Measurements from ENCODE around the gene ABCB9.

The ABCB9 gene

DNA sequence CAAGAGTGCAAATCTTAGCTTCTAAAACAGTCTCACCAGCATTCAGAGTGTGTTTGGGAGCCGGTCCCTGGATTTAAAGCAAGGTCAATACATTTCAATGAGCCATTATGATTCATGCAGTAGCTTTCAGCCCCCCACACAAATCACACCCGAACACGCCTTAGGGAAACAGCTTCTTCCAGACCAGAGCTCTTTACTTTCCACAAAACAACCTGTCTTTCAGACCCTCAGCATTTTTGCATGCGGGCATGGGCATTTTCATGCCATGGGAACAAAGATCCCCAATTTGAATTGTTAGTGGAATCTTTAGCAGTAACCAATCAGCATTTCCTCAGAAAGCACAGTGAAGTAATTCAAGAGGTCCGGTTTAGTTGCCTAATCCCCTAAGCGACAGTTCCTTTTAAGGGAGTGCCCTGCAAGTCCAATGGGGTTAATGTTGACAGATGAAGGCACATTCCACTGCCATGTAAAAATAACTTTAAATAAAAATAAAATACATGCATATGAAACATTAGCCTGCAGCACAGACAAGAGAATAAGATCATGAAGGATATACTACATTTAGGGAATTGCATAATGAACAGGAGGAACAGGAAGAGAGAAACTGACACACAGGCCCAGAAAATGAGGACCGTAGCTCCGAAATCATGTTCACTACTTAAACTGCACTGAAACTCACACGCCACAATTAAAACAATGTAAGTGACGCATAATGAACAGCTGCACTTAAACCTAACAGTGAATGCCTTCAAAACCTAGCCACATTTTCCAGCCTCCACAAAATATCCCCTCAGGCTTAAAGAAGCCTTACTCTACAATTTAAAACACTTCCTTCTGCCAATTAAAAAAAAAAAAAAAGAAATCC is 74.4 kb downstream of the ABCB9 start:
- DNase-seq = peak; percentile 39

DNA sequence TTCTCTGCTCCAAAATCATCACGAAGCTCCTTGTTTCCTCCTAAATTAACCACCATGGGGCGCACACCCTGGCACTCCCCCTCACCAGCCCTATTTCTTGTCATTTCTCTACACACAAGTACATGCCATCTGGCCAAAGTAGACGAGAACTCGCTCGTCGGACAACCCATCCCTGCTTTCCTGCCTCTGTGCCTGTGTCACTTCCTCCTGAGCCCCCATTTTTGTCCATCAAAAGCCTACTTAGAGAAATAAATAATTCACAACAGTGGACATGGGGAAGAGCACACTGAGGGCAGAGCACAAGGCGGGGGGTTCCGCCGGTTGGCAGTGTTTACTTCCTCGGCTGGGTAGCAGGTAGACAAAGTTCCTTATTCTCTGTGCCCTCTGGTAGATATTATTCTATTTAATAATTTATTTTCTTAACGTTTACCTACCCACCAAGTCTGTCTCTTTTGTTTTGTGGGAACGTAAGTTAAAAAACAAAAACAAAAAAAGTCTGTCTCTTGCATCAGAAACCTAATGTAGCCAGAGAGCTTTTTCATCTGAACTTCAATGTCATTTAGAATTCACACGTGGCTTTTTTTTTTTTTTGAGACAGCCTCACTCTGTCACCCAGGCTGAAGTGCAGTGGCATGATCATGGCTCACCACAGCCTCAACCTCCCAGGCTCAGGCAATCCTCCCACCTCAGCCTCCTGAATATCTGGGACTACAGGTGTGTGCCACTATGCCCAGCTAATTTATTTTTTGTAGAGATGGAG is 76.3 kb downstream of the ABCB9 start:
- DNase-seq = no peak

DNA sequence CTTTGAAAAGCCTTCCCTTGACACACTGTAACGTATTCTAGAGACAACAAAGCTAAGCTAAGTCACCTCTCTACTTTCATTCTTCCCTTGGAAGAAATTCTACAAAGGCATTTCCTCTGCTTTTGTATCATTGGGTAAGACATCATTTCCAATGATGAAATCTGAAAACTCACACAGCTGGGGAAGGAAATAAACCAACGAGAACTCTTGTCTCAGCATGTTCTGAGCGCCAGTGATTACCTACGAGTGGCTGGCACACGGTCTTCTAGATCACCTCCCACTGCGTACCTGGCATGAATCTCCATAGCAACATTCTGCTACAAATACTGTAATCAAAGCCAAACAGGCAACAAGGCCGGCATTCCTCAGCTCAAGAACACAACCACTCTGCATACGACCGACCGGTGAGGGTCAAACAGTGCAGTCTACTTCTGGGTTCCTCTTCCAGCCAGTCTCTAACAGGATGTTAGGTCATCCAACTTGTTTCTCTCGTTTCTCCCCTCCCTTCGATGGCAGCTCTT is 78.0 kb downstream of the ABCB9 start:
- peak; percentile 87 for DNase-seq

DNA sequence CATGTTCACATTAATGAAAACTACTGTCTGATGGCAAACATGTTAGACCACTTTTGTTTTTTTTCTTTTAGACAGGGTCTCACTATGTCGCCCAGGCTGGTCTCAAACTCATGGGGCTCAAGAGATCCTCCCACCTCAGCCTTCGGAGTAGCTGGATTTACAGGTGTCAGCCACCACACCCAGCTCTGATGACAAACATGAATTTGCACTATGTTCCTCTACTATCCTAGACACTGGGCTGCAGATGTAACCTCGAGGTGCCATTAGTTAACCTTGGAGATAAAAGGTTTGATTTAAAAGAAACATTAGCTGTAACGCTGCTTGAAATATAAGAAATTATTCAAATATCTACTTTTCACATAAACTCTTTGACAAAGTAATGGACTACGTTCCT is 78.4 kb downstream of the ABCB9 start:
- DNase-seq = no peak

DNA sequence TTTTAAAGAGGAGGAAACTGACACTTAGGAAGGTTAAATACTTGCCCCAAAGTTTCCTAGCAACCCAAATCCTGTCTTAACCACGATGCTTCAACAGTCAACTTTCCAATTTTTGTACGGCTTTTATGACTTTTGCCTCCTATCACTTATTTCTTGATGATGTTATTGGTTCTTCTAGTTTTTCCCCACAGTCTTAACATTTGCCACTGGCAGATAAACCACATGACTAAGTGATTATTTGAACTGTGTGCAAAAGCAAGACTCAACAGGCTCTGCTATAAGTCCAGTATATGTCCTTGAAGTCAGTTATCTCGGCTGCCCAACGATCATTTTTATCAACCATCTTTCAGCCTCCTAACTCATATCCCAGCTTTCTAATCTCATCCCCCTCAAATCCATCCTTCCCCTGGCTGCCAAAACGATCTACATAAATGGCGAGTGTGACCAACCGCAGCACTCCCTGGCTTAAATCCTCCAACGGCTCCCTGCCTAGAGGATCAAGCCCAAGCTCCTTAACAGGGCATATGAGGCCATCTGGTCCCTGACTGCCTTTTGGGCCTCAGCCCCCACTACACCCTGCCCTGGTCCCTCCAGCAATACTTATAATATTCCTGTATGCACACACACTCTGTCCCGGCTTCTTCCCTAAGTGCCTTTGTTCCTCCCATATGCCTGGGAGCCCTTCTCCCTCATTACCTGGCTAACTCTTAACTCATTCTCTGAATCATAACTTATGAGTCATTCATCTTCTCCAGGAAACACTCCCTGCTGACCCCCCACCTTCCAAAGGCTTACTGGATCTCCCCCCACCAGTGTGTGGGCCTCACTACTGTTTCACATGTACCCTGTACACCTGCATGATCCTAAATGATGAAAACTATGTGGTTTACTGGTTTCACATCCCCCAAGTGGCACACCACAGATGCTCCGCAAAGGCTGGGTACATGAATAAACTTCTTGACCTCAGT is 79.1 kb downstream of the ABCB9 start:
- peak; percentile 86 for DNase-seq

DNA sequence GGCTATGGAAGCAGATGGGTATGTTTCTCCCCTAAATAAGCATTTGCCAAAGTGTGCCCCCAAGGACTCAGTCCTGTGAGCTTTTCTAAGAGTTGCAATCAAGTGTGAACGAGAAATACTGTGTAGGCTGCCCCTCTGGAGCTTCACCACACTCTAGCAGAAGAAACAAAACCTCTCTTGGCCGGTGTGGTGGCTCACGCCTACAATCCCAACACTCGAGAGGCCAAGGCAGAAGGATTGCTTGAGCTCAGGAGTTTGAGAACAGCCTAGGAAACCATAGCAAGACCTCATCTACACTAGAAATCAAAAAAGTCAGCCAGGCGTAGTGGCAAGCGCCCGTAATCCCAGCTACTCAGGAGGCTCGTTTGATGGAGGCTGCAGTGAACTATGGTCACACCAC is 80.1 kb downstream of the ABCB9 start:
- DNase-seq = no peak

DNA sequence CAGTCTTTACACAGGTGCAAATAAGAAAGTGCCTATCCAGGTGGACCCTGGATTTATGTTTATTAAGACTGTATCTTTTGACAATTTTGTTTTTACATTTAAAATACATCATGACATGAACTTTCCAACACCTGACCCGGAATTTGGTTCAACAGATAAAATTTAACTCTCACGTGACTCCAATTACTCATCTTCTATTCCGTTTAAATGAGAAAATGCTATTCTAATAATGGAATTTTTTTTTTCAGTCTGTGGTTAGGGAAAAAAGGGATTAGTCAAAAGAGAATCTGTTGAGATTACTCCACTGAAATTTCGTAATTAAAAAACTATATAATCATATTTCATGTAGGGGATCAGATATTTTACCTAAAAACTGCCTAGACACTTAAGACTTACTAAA is 81.4 kb downstream of the ABCB9 start:
- DNase-seq = no peak

DNA sequence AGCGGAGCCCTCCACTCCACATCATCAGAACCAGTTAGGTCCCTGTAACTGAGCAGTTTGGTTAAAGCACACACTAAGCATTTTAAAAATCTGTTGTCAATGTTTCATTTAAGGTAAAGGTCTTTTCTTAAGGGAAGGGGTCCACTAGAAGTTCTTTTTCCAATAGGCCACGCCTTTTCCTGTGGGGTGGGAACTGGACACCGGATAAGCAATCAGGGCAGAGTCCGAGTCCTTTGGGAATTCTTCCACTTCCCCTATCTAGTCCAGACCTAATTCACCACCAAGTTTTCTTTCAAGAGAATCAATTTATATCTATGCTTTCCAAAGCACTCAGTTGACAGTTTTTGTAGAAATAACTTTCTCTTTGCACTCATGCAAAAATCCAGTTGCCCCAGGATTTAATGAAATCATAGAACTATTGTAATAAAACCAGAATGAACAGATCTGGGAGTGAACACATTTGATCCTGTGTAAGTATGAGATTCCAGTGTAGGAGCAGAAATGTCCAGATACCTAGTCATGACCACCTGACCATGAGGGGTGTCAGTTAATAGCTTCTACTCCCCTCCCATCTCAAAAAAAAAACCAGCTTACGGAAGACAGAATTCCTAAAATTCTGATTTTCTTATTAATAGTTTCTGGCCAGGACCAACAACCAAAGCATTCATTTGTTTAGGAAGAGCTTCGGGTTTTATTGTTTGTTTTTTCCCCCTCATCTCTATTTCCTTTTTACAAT is 82.0 kb downstream of the ABCB9 start:
- DNase-seq = no peak

DNA sequence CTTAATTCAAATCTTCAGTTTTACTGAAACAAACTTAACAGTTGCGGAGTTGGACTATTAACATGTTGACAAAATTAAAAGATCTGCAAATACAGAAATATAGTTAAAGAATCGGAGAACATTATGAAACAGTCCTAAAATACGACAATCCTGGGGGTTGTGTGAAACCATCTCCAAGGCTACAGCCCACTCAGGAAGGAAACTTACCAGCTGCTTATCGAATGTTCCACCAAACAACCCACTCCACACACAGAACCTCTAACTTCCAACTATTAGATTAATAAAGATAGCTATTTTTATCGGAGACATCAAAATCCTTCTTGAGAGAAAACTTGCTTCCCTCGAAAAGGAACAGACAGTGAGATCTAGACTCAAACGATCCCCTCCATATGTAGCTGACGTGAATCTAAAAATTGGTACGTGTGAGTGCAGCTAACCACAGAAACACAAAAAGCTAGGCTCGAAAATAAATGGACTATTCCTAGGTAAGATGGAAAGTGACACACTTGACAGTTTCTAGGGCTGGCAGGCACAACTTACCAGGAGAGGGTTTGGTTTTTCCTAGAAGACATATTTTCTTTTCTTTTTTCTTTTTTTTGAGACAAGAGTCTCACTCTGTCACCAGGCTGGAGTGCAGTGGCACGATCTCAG is 83.2 kb downstream of the ABCB9 start:
- DNase-seq = no peak

DNA sequence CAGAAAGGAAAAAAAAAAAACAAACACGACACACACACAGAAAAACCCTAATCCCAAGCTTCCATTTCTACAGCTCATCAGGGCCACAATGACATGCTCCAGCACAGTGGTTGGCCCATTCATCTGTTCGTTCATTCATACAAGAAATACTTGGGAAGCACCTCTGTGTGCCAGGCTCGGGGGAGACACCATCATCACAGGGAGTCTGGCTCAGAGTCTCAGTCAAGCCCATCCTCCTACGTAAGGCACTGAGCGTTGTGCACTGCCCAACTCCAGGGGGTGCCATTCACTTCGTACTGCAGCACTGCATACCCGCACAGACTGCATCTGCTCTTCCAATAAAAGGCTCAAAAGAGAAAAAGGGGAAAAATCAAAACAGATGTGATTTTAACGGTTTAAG is 85.6 kb downstream of the ABCB9 start:
- peak; percentile 47 for DNase-seq

DNA sequence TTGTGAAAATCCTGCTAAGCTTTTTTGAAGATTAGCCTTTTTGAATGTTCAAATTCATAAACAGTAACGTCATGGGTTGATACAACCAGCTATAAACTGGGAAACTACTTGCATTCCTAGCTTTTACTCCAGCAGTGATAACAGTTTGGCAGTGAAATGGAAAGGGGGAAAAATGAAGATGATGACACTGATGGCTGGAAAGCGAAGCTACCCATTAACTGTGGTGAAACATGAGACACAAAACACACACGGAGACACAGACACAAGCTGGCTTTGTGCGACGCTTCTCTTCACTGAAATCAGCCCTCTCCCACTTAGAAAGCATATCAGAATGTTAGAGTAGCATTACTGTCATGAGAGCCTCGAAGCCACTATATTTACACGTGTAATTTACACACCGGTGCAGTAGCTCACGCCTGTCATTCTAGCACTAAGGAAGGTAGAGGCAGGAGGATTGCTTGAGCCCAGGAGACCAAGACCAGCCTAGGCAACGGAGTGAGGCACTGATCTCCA is 86.1 kb downstream of the ABCB9 start:
- no peak for DNase-seq

Measured in kidney glomerular epithelial cell (primary cell).